ENCODE results near the gene WRNIP1. TPM values are rescaled to one million over a fixed set of nuclear protein-coding genes. Genes with fewer than 3 reads are reported as not detected.

Gene WRNIP1
- total and polyA plus RNA-seq, 10 of the 15 experiments (the other 5 are each of a cell fraction or from before 2014, with no cell fraction given): 9.3 to 30.5 (median 24.3) TPM

GRCh38 chr6:2732503-2733089, 32.6 kb upstream of the WRNIP1 start (continued):
- TF ChIP-seq ZNF687 (IDR thresholded peaks at IDR 0.05) (no peak), IKZF1 (conservative IDR thresholded peaks at IDR 0.05) (no peak)
- TF ChIP-seq, protein P1, sequence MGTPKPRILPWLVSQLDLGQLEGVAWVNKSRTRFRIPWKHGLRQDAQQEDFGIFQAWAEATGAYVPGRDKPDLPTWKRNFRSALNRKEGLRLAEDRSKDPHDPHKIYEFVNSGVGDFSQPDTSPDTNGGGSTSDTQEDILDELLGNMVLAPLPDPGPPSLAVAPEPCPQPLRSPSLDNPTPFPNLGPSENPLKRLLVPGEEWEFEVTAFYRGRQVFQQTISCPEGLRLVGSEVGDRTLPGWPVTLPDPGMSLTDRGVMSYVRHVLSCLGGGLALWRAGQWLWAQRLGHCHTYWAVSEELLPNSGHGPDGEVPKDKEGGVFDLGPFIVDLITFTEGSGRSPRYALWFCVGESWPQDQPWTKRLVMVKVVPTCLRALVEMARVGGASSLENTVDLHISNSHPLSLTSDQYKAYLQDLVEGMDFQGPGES (IDR thresholded peaks at IDR 0.05): no peak

DNA sequence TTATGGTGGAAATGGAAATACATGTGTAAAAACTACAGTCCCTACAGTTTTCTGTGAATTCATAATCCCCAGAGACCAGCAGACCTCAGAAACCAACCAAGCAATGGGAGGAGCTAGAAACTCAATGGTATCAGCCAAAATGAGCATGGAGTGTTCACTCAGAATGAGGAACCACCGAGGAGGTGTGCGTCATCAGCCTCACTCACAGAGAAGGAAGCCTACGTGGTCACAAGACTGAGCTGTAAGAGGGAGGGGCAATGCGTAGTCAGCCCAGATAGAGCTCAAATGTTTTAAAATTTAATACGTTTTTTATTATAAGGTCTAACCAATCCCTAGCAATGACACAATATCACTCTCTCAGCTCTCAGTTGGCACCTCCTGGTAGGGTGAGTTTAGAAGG, 31.9 kb upstream of the WRNIP1 start:
- H3K4me1 ChIP-seq (ENCODE audit: control insufficient read depth, insufficient read depth, low read length): 0 out of 2 replicates have a peak, but pooled peaks cover 2% of the 10 kb centered on the region
- no peak overlapping the region for H3K9ac ChIP-seq (ENCODE audit: control insufficient read depth, insufficient read depth, low read length)
- ATAC-seq (peak; percentile 98), DNase-seq (ENCODE audit: low read depth, low spot score) (peak; percentile 84), FAIRE-seq (peak; percentile 7)
- peaks cover 0 to 1% of the 10 kb centered on the region in 2 experiments; a peak in 1 of 4 replicates for H3K27me3 ChIP-seq (replicated peaks in 1 of 2; ENCODE audit: control insufficient read depth in 2 of 2, insufficient read depth in 2 of 2, low read length in 1 of 2)
- no TSS peak for BruUV-seq (replicated peaks)
- in situ Hi-C loops (cut with MboI) (no loop called here), intact Hi-C loops (cut with micrococcal nuclease; ENCODE audit: unreplicated experiment) (no loop called here)
- H3K4me2 ChIP-seq (ENCODE audit: control insufficient read depth, insufficient read depth): no peak overlapping the region
- no peaks in the 10 kb centered on the region for H4K20me1 ChIP-seq (ENCODE audit: control insufficient read depth, insufficient read depth)
- 9% methylated on average over 5 of the region's 5 CpGs for WGBS (ENCODE audit: insufficient coverage, insufficient replicate concordance, low lambda C conversion rate, missing lambda C conversion rate)
- ChIA-PET SMC1A (ENCODE audit: uncharacterized antibody, unreplicated experiment) (interaction anchor here (0.8 to 4.0 kb wide), 5 partner anchors 10 to 99 kb away, joined by 3 to 19 read pairs (median 4); partner anchors contain the start of gene MYLK4), POLR2A (no interaction called here), CTCF (interaction anchor here (0.5 to 2.6 kb wide), 3 partner anchors 17 to 289 kb away, joined by 3 to 23 read pairs (median 7); partner anchors contain the start of gene MYLK4), RAD21 (ENCODE audit: unreplicated experiment) (interaction anchor here (1.1 to 1.5 kb wide), 2 partner anchors 17 to 113 kb away, joined by 3 read pairs; partner anchors contain the start of gene MYLK4)
- H3K27ac ChIP-seq (ENCODE audit: control insufficient read depth, insufficient read depth): no peak overlapping the region
- no peaks in the 10 kb centered on the region; the same call in 2 of the 3 replicates for H3K9me3 ChIP-seq (replicated peaks; ENCODE audit: control insufficient read depth, insufficient read depth, low read length)
- no peak overlapping the region; the same call in 1 of the 2 replicates for H2AFZ ChIP-seq (ENCODE audit: control insufficient read depth, low read depth, low read length)
- H3K4me3 ChIP-seq: no peak overlapping the region
- H3K36me3 ChIP-seq (ENCODE audit: control insufficient read depth in 2 of 2, insufficient read depth in 2 of 2, low read length in 1 of 2): no peaks in the 10 kb centered on the region
- no peaks in the 10 kb centered on the region for H3K79me2 ChIP-seq (ENCODE audit: control insufficient read depth, insufficient read depth, low read length)
- TF ChIP-seq PBX3 (IDR thresholded peaks at IDR 0.05; ENCODE audit: insufficient replicate concordance, low read depth, low read length) (no peak), RAD51 (IDR thresholded peaks at IDR 0.05) (peak; percentile 37; the same call in 1 of the 2 replicates), IKZF2 (IDR thresholded peaks at IDR 0.05) (peak; percentile 44 to 45; a peak in 3 of 4 replicates), EGR1 (IDR thresholded peaks at IDR 0.05; ENCODE audit: borderline replicate concordance in 1 of 2, low read depth in 2 of 2, low read length in 2 of 2) (no peak), CBFB (IDR thresholded peaks at IDR 0.05; ENCODE audit: low read depth) (peak; percentile 45; the same call in 1 of the 2 replicates), NFIC (IDR thresholded peaks at IDR 0.05; ENCODE audit: low read depth, low read length) (0 out of 2 replicates have a peak, but pooled peaks have one; percentile 27), NFXL1 (IDR thresholded peaks at IDR 0.05; ENCODE audit: borderline replicate concordance) (no peak), IKZF1 (conservative IDR thresholded peaks at IDR 0.05) (no peak), JUNB (IDR thresholded peaks at IDR 0.05) (peak; percentile 12; the same call in 1 of the 2 replicates), HCFC1 (IDR thresholded peaks at IDR 0.05; ENCODE audit: low read length) (no peak), FOXM1 (IDR thresholded peaks at IDR 0.05; ENCODE audit: low read depth, low read length) (no peak), MYB (IDR thresholded peaks at IDR 0.05; ENCODE audit: borderline replicate concordance, low read depth, low read length) (no peak), RAD21 (IDR thresholded peaks at IDR 0.05; ENCODE audit: insufficient read depth, low read depth, low read length) (no peak), NBN (IDR thresholded peaks at IDR 0.05) (peak; percentile 60; the same call in 1 of the 2 replicates), NRF1 (conservative IDR thresholded peaks at IDR 0.05; ENCODE audit: low read depth, low read length) (no peak)

Measured in GM12878 (cell line).